Cardiac fibroblast (primary cell): Measurements from ENCODE around the gene COLEC12.

ENCODE experiments used
- DNase-seq, 2 donors: peaks; one replicate each; pipeline versions ENCODE4 v3.0.0 to v3.0.0-alpha.2; 2010; ENCODE audit warnings: low read depth in 2 of 2
- H3K4me3 ChIP-seq, 2 donors: replicated peaks in 1 of 2; 1 replicate in 1 of 2; 2 replicates in 1 of 2; pipeline ENCODE4 v1.5.1; 2011; ENCODE audit warnings: low read depth in 2 of 2, low read length in 2 of 2, mild to moderate bottlenecking in 2 of 2, moderate library complexity in 1 of 2
- TF ChIP-seq, protein P1 (sequence below): IDR thresholded peaks from one replicate; pipeline ENCODE4 v1.5.1; 2011; ENCODE audit warnings: low read depth, mild to moderate bottlenecking, low read length, inconsistent platforms

COLEC12 gene

GRCh38 chr18:350953-351572, 149.4 kb downstream of the COLEC12 start:
- DNase-seq = no peak
- H3K4me3 ChIP-seq = no peak overlapping the region
- TF ChIP-seq, protein P1, sequence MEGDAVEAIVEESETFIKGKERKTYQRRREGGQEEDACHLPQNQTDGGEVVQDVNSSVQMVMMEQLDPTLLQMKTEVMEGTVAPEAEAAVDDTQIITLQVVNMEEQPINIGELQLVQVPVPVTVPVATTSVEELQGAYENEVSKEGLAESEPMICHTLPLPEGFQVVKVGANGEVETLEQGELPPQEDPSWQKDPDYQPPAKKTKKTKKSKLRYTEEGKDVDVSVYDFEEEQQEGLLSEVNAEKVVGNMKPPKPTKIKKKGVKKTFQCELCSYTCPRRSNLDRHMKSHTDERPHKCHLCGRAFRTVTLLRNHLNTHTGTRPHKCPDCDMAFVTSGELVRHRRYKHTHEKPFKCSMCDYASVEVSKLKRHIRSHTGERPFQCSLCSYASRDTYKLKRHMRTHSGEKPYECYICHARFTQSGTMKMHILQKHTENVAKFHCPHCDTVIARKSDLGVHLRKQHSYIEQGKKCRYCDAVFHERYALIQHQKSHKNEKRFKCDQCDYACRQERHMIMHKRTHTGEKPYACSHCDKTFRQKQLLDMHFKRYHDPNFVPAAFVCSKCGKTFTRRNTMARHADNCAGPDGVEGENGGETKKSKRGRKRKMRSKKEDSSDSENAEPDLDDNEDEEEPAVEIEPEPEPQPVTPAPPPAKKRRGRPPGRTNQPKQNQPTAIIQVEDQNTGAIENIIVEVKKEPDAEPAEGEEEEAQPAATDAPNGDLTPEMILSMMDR = no peak

DNA sequence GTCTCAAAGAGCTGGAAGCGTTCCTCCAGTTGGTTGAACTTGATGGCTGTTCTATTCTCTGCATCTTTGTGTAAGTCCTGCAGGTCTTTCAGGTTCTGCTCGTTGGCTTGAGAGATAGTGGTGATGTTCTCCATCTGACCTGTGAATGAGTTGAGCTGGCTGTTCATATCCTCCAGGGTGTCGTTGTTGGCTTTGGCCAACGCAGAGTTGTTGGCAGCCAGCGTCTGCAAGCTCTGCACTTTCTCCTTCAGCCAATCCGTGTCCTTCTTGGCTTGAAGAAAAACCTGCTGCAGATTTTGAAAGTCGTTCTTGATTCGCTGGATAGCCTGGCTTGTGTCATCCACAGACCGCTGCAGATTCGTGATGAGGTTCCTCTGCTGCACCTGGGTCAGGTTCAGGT, 153.9 kb downstream of the COLEC12 start:
- TF ChIP-seq, protein P1 = no peak
- H3K4me3 ChIP-seq = no peak overlapping the region
- no peak for DNase-seq

DNA sequence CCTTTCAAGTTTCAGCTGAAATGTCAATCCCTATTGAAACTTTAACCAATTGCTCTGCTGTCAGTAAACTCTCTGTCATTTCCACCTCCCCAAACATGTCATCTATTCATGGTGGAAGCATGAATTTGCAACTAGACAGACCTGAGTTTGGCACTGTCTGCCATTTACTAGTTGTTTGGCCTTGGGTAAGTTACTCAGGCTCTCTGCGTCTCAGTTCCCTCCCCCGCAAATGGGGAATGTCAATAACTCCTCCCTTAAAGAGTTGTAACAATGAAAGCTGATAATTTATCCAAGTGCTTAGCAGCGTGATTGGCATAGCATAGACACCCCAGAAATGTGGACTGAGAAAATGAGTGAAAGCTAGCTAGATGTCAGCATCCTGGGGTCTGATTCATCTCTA, 159.4 kb downstream of the COLEC12 start:
- TF ChIP-seq, protein P1 = no peak
- H3K4me3 ChIP-seq = no peak overlapping the region
- DNase-seq = no peak

DNA sequence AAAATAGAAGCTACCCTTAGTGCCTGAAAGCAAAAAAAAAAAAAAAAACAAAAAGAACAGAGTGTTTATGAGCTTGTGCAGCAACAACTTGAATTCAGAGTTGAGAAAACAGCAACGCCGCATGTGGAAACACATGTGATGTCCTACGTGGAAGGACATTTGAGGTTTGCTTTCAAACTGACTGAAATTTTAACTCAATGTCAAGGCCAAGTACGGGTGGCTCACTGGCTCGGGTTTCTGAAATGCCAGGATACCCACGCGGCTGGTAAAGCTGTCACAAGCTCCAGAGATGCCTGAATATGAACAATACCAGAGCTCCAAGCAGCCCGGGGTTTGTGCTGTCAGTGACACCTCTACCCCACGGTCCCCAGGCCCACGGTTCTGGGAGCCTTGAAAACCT, 160.5 kb downstream of the COLEC12 start:
- TF ChIP-seq, protein P1 = no peak
- H3K4me3 ChIP-seq = no peak overlapping the region
- DNase-seq = no peak

- TF ChIP-seq, protein P1 = no peak
- DNase-seq = no peak
Measured at GRCh38 chr18:339200-339599, 161.3 kb downstream of the COLEC12 start.

DNA sequence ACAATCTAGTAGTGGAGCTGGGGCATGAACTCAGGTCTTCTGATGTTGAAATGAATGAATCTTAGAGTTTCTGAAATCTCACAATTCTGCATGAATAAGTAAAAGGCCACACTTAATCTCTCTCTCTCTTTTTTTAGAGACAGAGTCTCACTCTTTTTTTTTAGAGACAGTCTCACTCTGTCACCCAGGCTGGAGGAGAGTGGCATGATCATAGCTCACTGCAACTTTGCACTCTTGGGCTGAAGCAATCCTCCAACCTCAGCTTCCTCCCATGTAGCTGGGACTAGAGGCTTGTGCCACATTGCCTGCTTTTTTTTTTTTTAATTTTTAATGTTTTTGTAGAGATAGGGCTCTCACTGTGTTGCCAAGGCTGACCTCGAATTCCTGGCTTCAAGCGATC, 163.8 kb downstream of the COLEC12 start:
- TF ChIP-seq, protein P1 = no peak
- H3K4me3 ChIP-seq = no peak overlapping the region
- no peak for DNase-seq

More at GRCh38 chr18:339200-339599, 161.3 kb downstream of the COLEC12 start:
- no peak overlapping the region for H3K4me3 ChIP-seq

DNA sequence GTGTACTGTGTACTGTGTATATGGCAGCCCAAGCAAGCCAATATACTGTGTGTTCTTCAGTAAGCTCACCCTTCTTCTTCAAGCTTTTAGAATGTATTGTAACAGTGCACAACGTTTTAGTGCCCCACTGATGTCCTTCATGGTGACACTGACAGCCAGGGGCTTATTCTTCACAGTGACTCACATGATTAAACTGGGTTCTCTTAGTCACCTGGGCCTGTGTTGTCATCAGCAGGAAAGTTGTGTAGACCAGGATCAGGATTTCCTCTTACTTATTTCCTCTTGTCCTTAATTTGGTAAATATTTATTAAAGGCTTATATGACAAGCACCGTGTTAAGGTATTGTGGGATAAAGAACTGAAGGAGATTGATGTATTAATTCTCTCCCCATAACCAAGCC, 164.8 kb downstream of the COLEC12 start:
- TF ChIP-seq, protein P1 = no peak
- no peak overlapping the region for H3K4me3 ChIP-seq
- DNase-seq = peak in 1 of 2 donors; percentile 6
